Measurements from ENCODE around the gene ANKRD13A.
"Not testable (repeated sequence)": the region's sequence is repeated elsewhere in the genome, so short reads cannot be mapped to it uniquely, and the experiment has no call there.

Gene ANKRD13A

GRCh38 chr12:110048242-110049027 lies 49.2 kb downstream of the ANKRD13A start, which contains the start of gene C12orf76:
TSS of gene C12orf76 (minus strand) at chr12:110048522. CDS start at chr12:110048495, 27 bp downstream.
- DNase-seq (ENCODE audit: low spot score) = peak; percentile 88

DNA sequence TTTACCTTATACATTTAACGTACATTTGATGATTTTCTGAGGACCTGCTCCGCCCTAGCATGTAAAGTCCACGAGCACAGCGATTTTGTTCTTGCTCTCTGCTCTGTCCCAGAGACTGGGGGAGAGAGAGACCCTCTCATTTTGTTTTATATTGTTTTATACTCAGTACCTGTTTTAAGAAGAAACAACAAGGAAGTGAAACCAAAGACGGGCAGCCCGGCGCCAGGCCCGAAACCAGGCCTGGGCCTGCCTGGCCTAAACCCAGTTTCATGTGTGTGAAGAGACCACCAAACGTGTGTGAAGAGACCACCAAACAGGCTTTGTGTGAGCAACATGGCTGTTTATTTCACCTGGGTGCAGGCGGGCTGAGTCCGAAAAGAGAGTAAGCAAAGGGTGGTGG lies 49.8 kb downstream of the ANKRD13A start:
- not testable (repeated sequence) for DNase-seq (ENCODE audit: low spot score)

GRCh38 chr12:110049666-110050065 lies 50.4 kb downstream of the ANKRD13A start:
- DNase-seq (ENCODE audit: low spot score) = not testable (repeated sequence)

GRCh38 chr12:110050927-110051326 lies 51.7 kb downstream of the ANKRD13A start:
- no peak for DNase-seq (ENCODE audit: low spot score)

DNA sequence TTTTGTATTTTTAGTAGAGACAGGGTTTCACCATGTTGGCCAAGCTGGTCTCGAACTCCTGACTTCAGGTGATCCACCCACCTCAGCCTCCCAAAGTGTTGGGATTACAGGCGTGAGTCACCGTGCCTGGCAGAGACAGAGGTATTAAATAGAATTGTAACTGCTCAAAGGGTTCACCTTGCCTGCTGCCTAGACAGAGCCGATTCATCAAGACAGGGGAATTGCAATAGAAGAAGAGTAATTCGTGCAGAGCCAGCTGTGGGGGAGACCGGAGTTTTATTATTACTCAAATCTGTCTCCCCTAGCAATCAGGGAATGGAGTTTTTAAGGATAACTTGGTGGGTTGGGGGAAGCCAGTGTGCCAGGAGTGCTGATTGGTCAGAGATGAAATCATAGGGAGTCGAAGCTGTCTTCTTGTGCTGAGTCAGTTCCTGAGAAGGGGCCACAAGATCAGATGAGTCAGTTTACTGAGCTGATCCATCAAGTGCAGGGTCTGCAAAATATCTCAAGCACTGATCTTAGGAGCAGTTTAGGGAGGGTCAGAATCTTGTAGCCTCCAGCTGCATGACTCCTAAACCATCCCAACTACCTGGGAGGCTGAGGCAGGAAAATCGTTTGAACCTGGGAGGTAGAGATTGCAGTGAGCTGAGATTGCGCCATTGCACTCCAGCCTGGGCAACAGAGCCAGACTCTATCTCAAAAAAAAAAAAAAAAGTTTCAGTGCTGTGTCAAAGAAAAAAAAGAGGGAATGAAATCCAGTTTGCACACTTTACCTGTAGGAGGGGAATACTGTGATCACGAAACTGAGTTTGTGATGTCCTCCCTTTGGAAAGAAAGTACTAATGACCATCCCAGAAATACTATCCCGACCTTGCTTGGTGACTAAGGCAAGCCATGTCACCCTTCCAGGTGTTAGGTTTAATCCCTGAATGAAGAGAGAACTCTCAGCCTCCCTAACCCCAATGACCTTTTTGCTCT lies 56.4 kb downstream of the ANKRD13A start:
- DNase-seq (ENCODE audit: low spot score) = not testable (repeated sequence)

- DNase-seq (ENCODE audit: low spot score) = not testable (repeated sequence)
These were observed 57.4 kb downstream of the ANKRD13A start for GRCh38 chr12:110056643-110057042.

- no peak for DNase-seq (ENCODE audit: low spot score)
These were observed 59.8 kb downstream of the ANKRD13A start for GRCh38 chr12:110058875-110059615.

GRCh38 chr12:110059651-110060000 lies 60.4 kb downstream of the ANKRD13A start:
- no peak for DNase-seq (ENCODE audit: low spot score)

DNA sequence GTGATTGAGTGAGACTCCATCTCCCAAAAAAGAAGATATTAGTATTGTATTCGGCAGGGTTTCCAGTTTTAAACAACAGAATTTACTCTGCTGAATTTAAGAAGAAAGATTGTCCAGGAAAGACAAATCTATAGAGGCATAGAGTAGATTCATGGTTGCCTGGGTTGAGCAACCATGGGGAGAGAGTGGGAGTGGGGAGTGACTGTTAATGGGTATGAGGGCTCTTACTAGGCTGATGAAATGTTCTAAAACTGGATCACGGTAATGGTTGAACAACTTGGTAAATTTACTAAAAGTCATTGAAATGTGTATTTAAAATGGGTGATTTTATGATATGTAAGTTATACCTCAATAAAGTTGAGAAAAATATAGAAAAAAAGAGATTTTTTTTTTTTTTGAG lies 63.0 kb downstream of the ANKRD13A start:
- DNase-seq (ENCODE audit: low spot score) = no peak

- no peak for DNase-seq (ENCODE audit: low spot score)
These were observed 66.3 kb downstream of the ANKRD13A start for GRCh38 chr12:110065540-110065939.

DNA sequence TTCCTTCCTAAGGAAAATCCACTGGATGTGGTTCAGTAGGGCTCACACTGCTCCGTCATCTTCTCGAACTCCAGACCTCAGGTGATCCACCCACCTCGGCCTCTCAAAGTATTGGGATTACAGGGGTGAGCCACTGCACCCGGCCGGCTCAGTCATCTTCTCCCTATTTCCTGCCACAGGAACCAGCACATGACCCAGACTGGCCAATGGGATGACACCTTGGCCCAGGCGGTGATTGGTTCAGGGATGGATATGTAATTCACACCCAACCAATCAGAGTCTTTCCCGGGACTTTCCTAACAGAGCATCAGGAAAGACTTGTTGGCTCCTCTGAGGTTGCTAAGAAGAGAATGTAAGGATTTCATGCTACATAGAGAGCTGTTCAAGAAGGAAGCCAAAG lies 68.3 kb downstream of the ANKRD13A start:
- DNase-seq (ENCODE audit: low spot score) = no peak

- DNase-seq (ENCODE audit: low spot score) = not testable (repeated sequence)
These were observed 68.9 kb downstream of the ANKRD13A start for GRCh38 chr12:110068115-110068514.

- DNase-seq (ENCODE audit: low spot score) = no peak
These were observed 69.4 kb downstream of the ANKRD13A start for GRCh38 chr12:110068654-110069053.

GRCh38 chr12:110071504-110071903 lies 72.3 kb downstream of the ANKRD13A start:
- no peak for DNase-seq (ENCODE audit: low spot score)

DNA sequence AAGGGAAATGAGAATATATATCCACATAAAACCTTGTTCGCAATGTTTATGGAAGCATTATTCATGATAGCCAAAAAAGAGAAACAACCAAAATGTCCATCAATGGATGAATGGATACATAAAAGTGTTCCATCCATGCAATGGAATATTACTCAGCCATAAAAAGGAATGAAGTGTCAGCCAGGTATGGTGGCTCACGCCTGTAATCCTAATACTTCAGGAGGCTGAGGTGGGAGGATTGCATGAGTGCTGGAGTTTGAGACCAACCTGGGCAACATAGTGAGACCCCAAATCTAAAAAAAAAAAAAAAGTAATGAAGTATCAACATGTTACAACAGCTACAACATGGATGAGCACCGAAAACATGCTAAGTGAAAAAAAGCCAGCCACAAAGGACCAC lies 72.7 kb downstream of the ANKRD13A start:
- DNase-seq (ENCODE audit: low spot score) = no peak

DNA sequence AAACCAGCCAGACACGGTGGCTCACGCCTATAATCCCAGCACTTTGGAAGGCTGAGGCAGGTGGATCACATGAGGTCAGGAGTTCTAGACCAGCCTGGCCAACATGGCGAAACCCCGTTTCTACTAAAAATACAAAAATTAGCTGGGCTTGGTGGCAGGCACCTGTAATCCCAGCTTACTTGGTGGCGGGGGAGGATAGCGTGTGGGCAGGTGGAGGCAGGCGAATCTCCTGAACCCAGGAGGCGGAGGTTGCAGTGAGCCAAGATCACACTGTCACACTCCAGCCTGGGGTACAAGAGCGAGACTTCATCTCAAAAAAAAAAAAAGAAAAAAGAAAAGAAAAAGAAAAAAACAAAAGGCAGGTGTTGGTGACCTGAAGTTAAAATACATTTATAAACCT lies 73.4 kb downstream of the ANKRD13A start:
- DNase-seq (ENCODE audit: low spot score) = not testable (repeated sequence)

- DNase-seq (ENCODE audit: low spot score) = no peak
These were observed 74.0 kb downstream of the ANKRD13A start for GRCh38 chr12:110073049-110073831.

- no peak for DNase-seq (ENCODE audit: low spot score)
These were observed 74.9 kb downstream of the ANKRD13A start for GRCh38 chr12:110074089-110074488.

DNA sequence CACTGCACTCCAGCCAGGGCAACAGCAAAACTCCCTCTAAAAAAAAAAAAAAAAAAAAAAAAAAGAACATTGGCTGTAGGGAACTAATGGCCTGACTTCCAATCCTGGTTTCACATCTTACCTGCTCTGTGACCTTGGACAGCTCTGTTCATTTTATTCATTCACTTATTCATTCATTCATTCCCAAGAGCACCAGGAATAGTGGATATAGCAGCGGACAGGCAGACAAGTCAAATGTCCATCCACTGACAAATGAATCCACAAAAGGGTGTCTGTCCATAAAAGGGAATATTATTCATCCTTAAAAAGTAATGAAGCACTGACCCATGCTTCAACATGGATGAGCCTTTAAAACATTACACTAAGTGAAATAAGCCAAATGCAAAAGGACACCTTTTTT lies 76.7 kb downstream of the ANKRD13A start:
- no peak for DNase-seq (ENCODE audit: low spot score)

- no peak for DNase-seq (ENCODE audit: low spot score)
These were observed 78.6 kb downstream of the ANKRD13A start for GRCh38 chr12:110077800-110078199.

Data from hematopoietic multipotent progenitor cell treated with erythropoietin and hydrocortisone succinate and interleukin-3 and kit ligand, for 15 days (in vitro differentiated cells).